ENCODE results near the gene NTN1.

GRCh38 chr17:9279893-9280292 is 258.6 kb downstream of the NTN1 start:
- TF ChIP-seq, protein P1, sequence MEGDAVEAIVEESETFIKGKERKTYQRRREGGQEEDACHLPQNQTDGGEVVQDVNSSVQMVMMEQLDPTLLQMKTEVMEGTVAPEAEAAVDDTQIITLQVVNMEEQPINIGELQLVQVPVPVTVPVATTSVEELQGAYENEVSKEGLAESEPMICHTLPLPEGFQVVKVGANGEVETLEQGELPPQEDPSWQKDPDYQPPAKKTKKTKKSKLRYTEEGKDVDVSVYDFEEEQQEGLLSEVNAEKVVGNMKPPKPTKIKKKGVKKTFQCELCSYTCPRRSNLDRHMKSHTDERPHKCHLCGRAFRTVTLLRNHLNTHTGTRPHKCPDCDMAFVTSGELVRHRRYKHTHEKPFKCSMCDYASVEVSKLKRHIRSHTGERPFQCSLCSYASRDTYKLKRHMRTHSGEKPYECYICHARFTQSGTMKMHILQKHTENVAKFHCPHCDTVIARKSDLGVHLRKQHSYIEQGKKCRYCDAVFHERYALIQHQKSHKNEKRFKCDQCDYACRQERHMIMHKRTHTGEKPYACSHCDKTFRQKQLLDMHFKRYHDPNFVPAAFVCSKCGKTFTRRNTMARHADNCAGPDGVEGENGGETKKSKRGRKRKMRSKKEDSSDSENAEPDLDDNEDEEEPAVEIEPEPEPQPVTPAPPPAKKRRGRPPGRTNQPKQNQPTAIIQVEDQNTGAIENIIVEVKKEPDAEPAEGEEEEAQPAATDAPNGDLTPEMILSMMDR (IDR thresholded peaks at IDR 0.05): no peak
- TF ChIP-seq POLR2AphosphoS5 (IDR thresholded peaks at IDR 0.05): no peak

Data from breast epithelium (tissue), 3 donors.